SK-N-SH treated with all-trans-retinoic acid at 6 μM for 48 hours (cell line): ENCODE results near the gene AHSA1.

Experiments used
- ATAC-seq: fragments of 200-7000 bp; cut with Tn5 transposase; 3 replicates; pipeline ENCODE4 v1.9.1; 2020; ENCODE audit warnings: mild to moderate bottlenecking, moderate library complexity
- ARNTL ChIP-seq: fragments of 450-650 bp; formaldehyde crosslinking; IDR thresholded peaks from 2 replicates; pipeline ENCODE4 v1.5.0; 2020; ENCODE audit warnings: low read depth, mild to moderate bottlenecking, moderate library complexity, borderline replicate concordance
- BACH2 ChIP-seq: fragments of 250-450 bp; sonication (Bioruptor Pico); IDR thresholded peaks from 2 replicates; pipeline ENCODE4 v1.9.0; 2021; ENCODE audit warnings: mild to moderate bottlenecking, borderline replicate concordance
- CREB5 ChIP-seq: fragments of 250-450 bp; sonication (Bioruptor Pico); IDR thresholded peaks from 2 replicates; pipeline ENCODE4 v1.5.1; 2020; ENCODE audit warnings: low read depth, mild to moderate bottlenecking, moderate library complexity
- CSDC2 ChIP-seq: fragments of 250-450 bp; sonication (Bioruptor Pico); IDR thresholded peaks from 2 replicates; pipeline ENCODE4 v1.5.0; 2020; ENCODE audit warnings: mild to moderate bottlenecking, moderate library complexity
- CSRNP3 ChIP-seq: fragments of 250-450 bp; sonication (Bioruptor Pico); IDR thresholded peaks from 2 replicates; pipeline ENCODE4 v1.5.1; 2021; ENCODE audit warnings: mild to moderate bottlenecking, moderate library complexity
- ESRRG ChIP-seq: fragments of 250-450 bp; sonication (Bioruptor Pico); IDR thresholded peaks from 2 replicates; pipeline ENCODE4 v1.6.1; 2021; ENCODE audit warnings: mild to moderate bottlenecking
- GLIS3 ChIP-seq: fragments of 250-450 bp; sonication (Bioruptor Pico); IDR thresholded peaks from 2 replicates; pipeline ENCODE4 v1.5.0; 2020; ENCODE audit warnings: mild to moderate bottlenecking, moderate library complexity
- ISL1 ChIP-seq: fragments of 250-450 bp; sonication (Bioruptor Pico); IDR thresholded peaks from 2 replicates; pipeline ENCODE4 v2.1.2; 2022; ENCODE audit warnings: mild to moderate bottlenecking, moderate library complexity
- PATZ1 ChIP-seq: fragments of 250-450 bp; sonication (Bioruptor Pico); IDR thresholded peaks from 2 replicates; pipeline ENCODE4 v1.8.0; 2020; ENCODE audit warnings: mild to moderate bottlenecking, moderate library complexity, borderline replicate concordance
- POU6F1 ChIP-seq: fragments of 250-450 bp; sonication (Bioruptor Pico); IDR thresholded peaks from 2 replicates; pipeline ENCODE4 v1.8.0; 2021; ENCODE audit warnings: low read depth, mild to moderate bottlenecking, moderate library complexity, borderline replicate concordance
- PPARA ChIP-seq: fragments of 250-450 bp; sonication (Bioruptor Pico); IDR thresholded peaks from 2 replicates; pipeline ENCODE4 v1.5.0; 2020; ENCODE audit warnings: mild to moderate bottlenecking, borderline replicate concordance
- RARB ChIP-seq: fragments of 250-450 bp; sonication (Bioruptor Pico); IDR thresholded peaks from 2 replicates; pipeline ENCODE4 v1.8.0; 2021; ENCODE audit warnings: mild to moderate bottlenecking, moderate library complexity
- SNAI2 ChIP-seq: fragments of 250-450 bp; sonication (Bioruptor Pico); IDR thresholded peaks from 2 replicates; pipeline ENCODE4 v1.5.0; 2020; ENCODE audit warnings: mild to moderate bottlenecking, moderate library complexity
- TCF4 ChIP-seq: fragments of 250-450 bp; sonication (Bioruptor Pico); IDR thresholded peaks from 2 replicates; pipeline ENCODE4 v1.8.0; 2021; ENCODE audit warnings: mild to moderate bottlenecking, moderate library complexity, borderline replicate concordance
- TOX ChIP-seq: fragments of 250-450 bp; sonication (Bioruptor Pico); IDR thresholded peaks from 2 replicates; pipeline ENCODE4 v1.8.0; 2021; ENCODE audit warnings: mild to moderate bottlenecking, moderate library complexity, borderline replicate concordance
- ZC3H10 ChIP-seq: fragments of 250-450 bp; sonication (Bioruptor Pico); IDR thresholded peaks from 2 replicates; pipeline ENCODE4 v1.5.1; 2021; ENCODE audit warnings: mild to moderate bottlenecking, moderate library complexity
- ZNF565 ChIP-seq: fragments of 450-650 bp; formaldehyde crosslinking; conservative IDR thresholded peaks from 2 replicates; pipeline ENCODE4 v1.5.0; 2020; ENCODE audit warnings: low read depth, mild to moderate bottlenecking, moderate library complexity
- ZNF70 ChIP-seq: fragments of 450-650 bp; formaldehyde crosslinking; IDR thresholded peaks from 2 replicates; pipeline ENCODE4 v1.5.0; 2020; ENCODE audit warnings: mild to moderate bottlenecking, moderate library complexity
- ZNF8 ChIP-seq: fragments of 450-650 bp; formaldehyde crosslinking; IDR thresholded peaks from 2 replicates; pipeline ENCODE4 v1.5.0; 2020; ENCODE audit warnings: mild to moderate bottlenecking, moderate library complexity

AHSA1 gene

GRCh38 chr14:77498120-77498979 is 40.5 kb downstream of the AHSA1 start, which contains the start of gene ISM2:
Gene ISM2 (minus strand): TSS chr14:77498816. CDS start chr14:77498793, 23 bp downstream.
- peak; percentile 88 for ATAC-seq

GRCh38 chr14:77498984-77499527 is 41.2 kb downstream of the AHSA1 start:
- peak; percentile 15 for ATAC-seq

More at GRCh38 chr14:77498120-77498979, 40.5 kb downstream of the AHSA1 start, which contains the start of gene ISM2:
- TF ChIP-seq ESRRG = no peak
- no peak for TF ChIP-seq RARB
- no peak for TF ChIP-seq TOX (CRISPR knock-in tag)
- TF ChIP-seq POU6F1 (CRISPR knock-in tag) = no peak

GRCh38 chr14:77502109-77502782 is 44.4 kb downstream of the AHSA1 start:
- ATAC-seq = no peak
- no peak for TF ChIP-seq ZNF565 (CRISPR knock-in tag)
- TF ChIP-seq GLIS3 (CRISPR knock-in tag) = no peak
- no peak for TF ChIP-seq ISL1 (CRISPR knock-in tag)
- TF ChIP-seq CSDC2 (CRISPR knock-in tag) = no peak
- TF ChIP-seq PPARA (CRISPR knock-in tag) = no peak
- no peak for TF ChIP-seq TOX (CRISPR knock-in tag)
- TF ChIP-seq BACH2 (CRISPR knock-in tag) = no peak

More at GRCh38 chr14:77498984-77499527, 41.2 kb downstream of the AHSA1 start:
- TF ChIP-seq ZNF70 (CRISPR knock-in tag) (no peak), ARNTL (CRISPR knock-in tag) (no peak), PATZ1 (CRISPR knock-in tag) (no peak), CREB5 (CRISPR knock-in tag) (no peak), TOX (CRISPR knock-in tag) (no peak), ZNF8 (CRISPR knock-in tag) (no peak), ZC3H10 (no peak), ESRRG (no peak), GLIS3 (CRISPR knock-in tag) (no peak), SNAI2 (CRISPR knock-in tag) (no peak)

- no peak for ATAC-seq
- no peak for TF ChIP-seq CSRNP3
- no peak for TF ChIP-seq ZNF70 (CRISPR knock-in tag)
- TF ChIP-seq BACH2 (CRISPR knock-in tag) = no peak
- no peak for TF ChIP-seq ZNF565 (CRISPR knock-in tag)
- no peak for TF ChIP-seq TCF4 (CRISPR knock-in tag)
Observed at GRCh38 chr14:77503138-77503537, 45.2 kb downstream of the AHSA1 start.
